ENCODE measurements around the gene PTRH1.

DNA sequence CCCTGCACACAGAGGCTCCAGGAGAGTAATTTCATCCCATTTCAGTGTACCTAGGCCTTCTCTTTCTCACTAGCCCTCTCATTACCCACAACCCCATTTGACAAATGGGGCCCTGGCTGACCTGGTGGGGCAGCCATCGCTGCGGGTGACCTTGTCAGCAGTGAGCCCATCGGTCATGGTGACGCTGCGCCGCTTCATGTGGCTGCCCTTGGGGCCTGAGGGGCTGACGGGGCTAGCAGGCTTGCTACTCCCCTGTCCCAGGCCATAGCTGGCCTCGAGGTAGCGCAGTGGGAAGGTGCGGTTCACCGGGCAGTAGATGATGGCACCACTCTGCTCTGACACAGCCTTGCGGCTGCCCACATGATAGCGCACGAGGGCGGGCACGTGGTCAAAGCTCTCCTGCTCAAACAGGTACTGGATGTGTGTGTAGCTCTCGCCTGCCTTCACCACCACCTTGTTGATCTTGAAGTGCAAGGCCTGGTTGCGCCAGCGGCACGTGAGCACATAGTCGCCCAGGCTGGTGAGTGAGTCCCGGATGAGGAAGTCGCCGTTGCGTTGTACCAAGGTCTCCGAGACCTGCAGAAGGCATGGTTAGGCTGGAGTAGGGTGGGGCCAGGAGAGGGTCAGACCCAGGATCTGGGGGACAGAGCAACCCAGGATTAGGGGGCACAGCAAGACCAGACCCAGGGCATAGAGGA lies 33.8 kb upstream of the PTRH1 start:
- TF ChIP-seq, protein P1, sequence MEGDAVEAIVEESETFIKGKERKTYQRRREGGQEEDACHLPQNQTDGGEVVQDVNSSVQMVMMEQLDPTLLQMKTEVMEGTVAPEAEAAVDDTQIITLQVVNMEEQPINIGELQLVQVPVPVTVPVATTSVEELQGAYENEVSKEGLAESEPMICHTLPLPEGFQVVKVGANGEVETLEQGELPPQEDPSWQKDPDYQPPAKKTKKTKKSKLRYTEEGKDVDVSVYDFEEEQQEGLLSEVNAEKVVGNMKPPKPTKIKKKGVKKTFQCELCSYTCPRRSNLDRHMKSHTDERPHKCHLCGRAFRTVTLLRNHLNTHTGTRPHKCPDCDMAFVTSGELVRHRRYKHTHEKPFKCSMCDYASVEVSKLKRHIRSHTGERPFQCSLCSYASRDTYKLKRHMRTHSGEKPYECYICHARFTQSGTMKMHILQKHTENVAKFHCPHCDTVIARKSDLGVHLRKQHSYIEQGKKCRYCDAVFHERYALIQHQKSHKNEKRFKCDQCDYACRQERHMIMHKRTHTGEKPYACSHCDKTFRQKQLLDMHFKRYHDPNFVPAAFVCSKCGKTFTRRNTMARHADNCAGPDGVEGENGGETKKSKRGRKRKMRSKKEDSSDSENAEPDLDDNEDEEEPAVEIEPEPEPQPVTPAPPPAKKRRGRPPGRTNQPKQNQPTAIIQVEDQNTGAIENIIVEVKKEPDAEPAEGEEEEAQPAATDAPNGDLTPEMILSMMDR (IDR thresholded peaks at IDR 0.05) = no peak
- TF ChIP-seq EP300 (IDR thresholded peaks at IDR 0.05) = no peak
- TF ChIP-seq POLR2A (IDR thresholded peaks at IDR 0.05) = no peak
